ENCODE data around the gene KDM1B. TPM values are rescaled to one million over a fixed set of nuclear protein-coding genes. Genes with fewer than 3 reads are reported as not detected.

Gene KDM1B
- total RNA-seq, 4 donors from 2014 or later: 11.0 to 14.5 (median 12.7) TPM

DNA sequence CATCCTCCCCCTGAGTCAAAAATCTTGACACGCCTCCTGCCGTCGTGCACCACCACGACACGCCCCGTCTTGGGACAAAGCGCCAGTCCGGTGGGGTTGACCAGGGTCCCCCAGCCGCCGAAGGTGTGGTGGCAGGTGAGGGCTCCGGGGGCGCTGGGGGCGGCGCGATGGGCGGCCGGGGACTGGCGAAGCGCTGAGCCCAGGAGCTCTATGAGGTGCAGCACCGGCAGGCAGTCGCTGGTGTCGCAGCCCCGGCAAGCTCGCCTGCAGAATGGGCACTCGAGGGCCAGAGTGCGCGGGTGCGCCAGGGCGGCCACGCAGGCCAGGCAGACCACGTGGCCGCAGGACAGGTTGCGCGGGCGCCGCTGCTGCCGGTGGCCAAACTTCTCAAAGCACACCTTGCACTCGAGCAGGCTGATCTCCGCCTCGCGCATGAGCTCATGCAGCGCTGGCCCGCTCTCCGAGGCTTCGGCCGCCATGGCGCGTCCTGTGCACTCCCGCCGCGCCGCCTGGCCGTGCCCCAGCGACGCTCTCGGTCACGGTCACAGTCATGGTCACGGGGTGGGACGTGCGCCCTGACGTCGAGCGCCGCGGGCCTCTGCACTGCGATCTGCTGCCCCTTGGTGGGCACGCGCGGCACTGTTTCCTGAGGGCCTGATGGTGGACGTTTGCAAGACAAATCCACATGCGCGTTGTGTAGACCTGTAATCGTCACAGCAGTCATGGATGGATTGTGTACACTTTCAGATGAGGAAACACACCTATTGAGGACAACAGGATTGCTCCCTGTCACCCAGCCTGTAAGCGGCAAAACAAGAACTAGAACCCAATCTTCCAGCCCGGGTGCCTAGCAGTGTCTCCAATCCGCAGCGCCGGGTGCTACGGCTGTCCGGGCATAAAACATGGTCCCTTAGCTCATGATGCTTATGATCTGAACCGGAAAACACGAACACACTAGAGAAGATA lies 32.8 kb upstream of the KDM1B start, which contains the start of gene NHLRC1:
TSS of gene NHLRC1 (minus strand) at position 550 of the 966 bp plus-strand sequence. CDS start at position 479, 71 bp downstream.
- Histone ChIP-seq H3K4me3 (peak within 1 kb of the TSS; percentile 49 to 69), H3K9me3 (no peaks in the 10 kb centered on the region), H3K27me3 (no peaks in the 10 kb centered on the region), H3K27ac (peak within 1 kb of the TSS in 3 of 4 donors; percentile 65 to 71 (median 69)), H3K36me3 (no peaks in the 10 kb centered on the region), H3K4me1 (peaks cover 0 to 19% (median 4%) of the 10 kb centered on the region in 3 donors)
- ATAC-seq: peak; percentile 98
- 67 to 68% methylated on average over 2 to 9 of the region's 82 CpGs for WGBS, 2 donors (ENCODE audit: low coverage in 1 of 2)
- TF ChIP-seq POLR2A (IDR thresholded peaks at IDR 0.05): peak; percentile 39 to 51
- TF ChIP-seq CTCF (IDR thresholded peaks at IDR 0.05): peak; percentile 96 to 98 (median 97)
- TF ChIP-seq POLR2AphosphoS5 (IDR thresholded peaks at IDR 0.05): peak; percentile 85
- TF ChIP-seq EP300 (IDR thresholded peaks at IDR 0.05): no peak

DNA sequence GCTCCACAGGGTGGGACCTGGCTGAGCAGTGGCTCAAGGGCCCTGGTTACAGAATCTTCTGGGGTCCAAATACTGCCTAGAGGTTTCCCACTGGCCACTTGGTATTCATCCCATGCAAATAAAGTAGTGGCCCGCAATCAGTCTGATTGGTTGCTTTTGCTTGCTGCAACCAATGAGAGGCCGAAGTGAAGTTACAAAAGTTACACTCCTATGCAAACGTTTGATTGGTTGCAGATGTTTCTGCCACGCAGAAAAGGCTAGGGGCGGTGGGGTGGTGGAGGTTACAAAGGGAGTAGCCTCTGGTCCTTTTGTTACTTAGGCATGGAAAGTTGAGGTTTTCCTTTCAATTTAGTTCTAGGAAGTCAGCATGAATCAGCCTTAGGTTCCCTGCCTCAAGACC lies 29.1 kb upstream of the KDM1B start:
- no peaks in the 10 kb centered on the region for H3K27me3 ChIP-seq
- ATAC-seq: no peak
- WGBS, 2 donors (ENCODE audit: low coverage in 1 of 2): 72 to 75% methylated on average over 3 to 5 of the region's 5 CpGs
- no peak overlapping the region for H3K4me3 ChIP-seq
- TF ChIP-seq POLR2A (IDR thresholded peaks at IDR 0.05) (no peak), POLR2AphosphoS5 (IDR thresholded peaks at IDR 0.05) (no peak), EP300 (IDR thresholded peaks at IDR 0.05) (no peak), CTCF (IDR thresholded peaks at IDR 0.05) (no peak)
- no peak overlapping the region for H3K27ac ChIP-seq
- H3K36me3 ChIP-seq: peaks cover 0 to 24% of the 10 kb centered on the region in 2 donors
- H3K4me1 ChIP-seq: peaks cover 0 to 19% (median 4%) of the 10 kb centered on the region in 3 donors
- H3K9me3 ChIP-seq: no peaks in the 10 kb centered on the region

DNA sequence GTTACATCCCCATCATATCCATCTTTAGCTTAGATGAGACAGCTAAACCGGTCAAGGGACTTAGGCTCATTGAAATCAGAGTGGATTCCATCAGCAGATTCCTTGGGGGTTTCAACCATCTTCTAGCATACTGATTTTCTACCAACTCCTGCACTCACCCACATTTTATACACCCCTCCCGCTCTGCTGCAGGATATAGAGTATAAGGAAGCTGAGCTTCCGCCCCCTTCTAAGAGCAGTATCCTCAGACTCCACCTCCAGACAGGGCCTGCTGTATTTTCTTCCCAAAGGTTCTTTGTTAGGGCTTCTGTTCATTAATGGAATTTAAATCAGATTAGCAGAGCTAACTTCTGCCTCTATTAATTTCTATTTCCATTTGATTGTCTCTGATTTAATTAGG lies 22.9 kb upstream of the KDM1B start:
- WGBS, 2 donors (ENCODE audit: low coverage in 1 of 2): 100% methylated on average over 1 to 3 of the region's 3 CpGs
- Histone ChIP-seq H3K36me3 (peaks cover 0 to 79% of the 10 kb centered on the region in 2 donors), H3K27me3 (no peaks in the 10 kb centered on the region), H3K9me3 (no peaks in the 10 kb centered on the region), H3K4me1 (no peaks in the 10 kb centered on the region), H3K4me3 (no peak overlapping the region), H3K27ac (no peak overlapping the region)
- no peak for TF ChIP-seq POLR2A (IDR thresholded peaks at IDR 0.05)
- no peak for TF ChIP-seq CTCF (IDR thresholded peaks at IDR 0.05)
- ATAC-seq: no peak

DNA sequence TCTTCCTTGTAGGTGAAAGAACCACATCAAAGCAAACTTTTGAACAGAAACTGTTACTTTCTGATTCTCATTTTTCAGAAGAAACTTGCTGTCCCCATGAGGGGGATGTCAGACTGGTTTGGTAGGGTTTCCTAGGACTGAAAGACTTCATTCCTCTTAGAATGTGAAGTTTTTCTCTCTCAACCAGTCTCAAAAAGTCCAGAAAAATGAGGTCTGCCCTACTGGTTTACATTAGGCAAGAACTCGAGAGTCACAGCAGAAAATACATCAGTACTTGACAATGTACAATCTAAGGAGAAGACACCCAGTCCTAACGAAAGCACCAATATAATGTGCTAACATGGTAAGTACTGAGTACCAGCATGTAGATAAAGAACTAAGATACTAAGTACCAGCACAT lies 20.1 kb upstream of the KDM1B start:
- no peak overlapping the region for H3K4me3 ChIP-seq
- 85 to 94% methylated on average over 2 of the region's 2 CpGs for WGBS, 2 donors (ENCODE audit: low coverage in 1 of 2)
- H3K27ac ChIP-seq: no peak overlapping the region
- H3K36me3 ChIP-seq: peaks cover 0 to 89% of the 10 kb centered on the region in 2 donors
- no peaks in the 10 kb centered on the region for H3K4me1 ChIP-seq
- ATAC-seq: no peak
- no peak for TF ChIP-seq EP300 (IDR thresholded peaks at IDR 0.05)
- TF ChIP-seq POLR2AphosphoS5 (IDR thresholded peaks at IDR 0.05): no peak
- TF ChIP-seq POLR2A (IDR thresholded peaks at IDR 0.05): no peak
- no peak for TF ChIP-seq CTCF (IDR thresholded peaks at IDR 0.05)
- H3K9me3 ChIP-seq: no peaks in the 10 kb centered on the region
- no peaks in the 10 kb centered on the region for H3K27me3 ChIP-seq

Data from gastroesophageal sphincter (tissue), 4 donors.